Inflammatory macrophage treated with lipopolysaccharide for 4 hours (primary cell): Measurements from ENCODE around the gene RHBDL2.
"Not testable (repeated sequence)": the region's sequence is repeated elsewhere in the genome, so short reads cannot be mapped to it uniquely, and the experiment has no call there.

Experiments
- DNase-seq: peaks from one replicate; pipeline ENCODE4 v3.0.0-alpha.2; 2020

Gene RHBDL2

DNA sequence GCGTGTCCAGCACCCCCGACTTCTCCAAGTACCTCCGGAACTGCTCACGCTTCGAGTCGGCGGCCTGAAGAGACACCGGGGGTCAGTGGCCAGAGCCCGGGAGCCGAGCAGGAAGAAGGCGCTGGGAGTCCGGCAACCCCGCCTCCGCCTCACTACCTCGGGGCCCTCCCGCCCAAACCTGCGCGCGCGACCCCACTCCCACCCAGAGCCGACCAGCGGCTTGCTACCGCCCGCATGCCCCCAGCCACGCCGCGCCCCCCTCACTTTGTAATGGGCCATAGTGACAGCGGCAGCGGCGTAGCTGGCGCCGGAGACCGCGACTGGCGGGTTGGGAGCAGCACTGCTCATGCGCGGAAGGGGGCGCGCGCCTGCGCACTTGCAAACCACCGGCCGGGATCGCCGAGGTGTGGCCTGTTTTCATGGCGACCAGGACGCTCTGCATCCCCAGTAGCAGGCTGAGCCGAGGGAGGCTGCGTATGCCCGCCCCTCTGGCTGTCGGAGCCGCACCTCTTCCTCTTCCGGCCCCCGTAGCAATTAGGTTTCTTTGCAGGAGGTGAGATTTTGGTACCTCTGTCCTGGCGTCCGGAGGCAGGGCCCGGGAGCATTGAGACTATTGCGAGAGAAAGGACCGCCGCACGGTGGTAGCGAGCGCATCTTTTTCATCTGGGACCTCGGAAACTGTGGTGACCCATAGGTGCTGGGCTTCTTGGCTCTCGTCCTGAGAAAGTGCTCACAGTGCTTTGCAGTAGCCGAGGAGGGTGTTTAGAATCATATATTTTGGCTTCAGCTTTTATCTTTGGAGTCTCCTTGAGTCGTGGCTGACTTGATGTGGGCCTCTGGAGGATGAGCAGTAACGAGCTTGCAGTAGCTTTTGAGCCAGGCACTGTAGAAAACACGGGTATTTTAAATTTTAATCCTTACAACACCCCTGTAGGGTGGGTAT is 68.3 kb downstream of the RHBDL2 start, which contains the start of gene MYCBP:
MYCBP (minus strand) TSS at position 322 of the 943 bp plus-strand sequence; CDS start at position 279, 43 bp downstream.
- DNase-seq = peak; percentile 95

DNA sequence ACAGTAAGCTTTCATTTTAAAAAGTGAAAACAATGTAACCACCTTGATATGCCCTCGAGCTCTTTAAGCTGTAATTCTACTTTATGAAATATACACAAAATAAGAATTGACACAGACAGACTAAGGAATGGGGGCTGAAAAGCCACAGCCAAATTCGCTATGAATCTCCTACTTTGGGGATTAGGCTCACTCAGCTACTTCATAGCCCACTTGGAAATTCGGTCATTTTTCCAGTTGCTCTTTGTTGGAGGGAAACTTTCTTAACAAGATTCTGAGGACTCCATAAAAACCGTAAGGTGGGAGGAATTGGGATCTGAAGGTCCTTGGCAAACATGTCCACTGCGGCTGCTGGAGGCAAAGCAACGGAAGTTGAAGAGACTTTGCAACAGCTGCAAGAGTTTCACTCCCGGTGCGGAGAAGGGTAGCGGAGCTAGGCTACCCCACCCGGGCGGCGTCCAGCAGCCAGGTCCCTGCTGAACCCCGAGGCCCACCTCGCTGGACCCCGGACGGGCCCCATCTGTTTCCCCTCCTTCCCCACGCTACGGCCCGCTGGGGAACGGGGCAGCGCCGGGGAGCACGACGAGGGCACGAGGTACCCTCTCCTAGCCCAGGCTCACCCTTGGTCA is 69.1 kb downstream of the RHBDL2 start:
- DNase-seq = peak; percentile 41

DNA sequence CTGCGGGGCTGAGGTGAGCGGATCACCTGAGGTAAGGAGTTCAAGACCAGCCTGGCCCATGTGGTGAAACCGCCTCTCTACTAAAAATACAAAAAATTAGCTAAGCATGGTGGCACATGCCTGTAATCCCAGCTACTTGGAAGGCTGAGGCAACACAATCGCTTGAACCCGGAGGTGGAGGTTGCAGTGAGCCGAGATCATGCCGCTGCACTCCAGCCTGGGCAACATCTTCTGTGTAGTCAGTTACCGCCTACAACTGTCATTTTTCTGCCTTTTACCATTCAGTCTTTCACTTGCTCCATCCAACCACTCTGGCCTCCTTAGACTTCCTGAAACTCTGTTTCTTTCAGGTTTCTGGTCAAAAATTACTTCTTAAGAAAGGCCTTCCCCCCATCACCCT is 70.6 kb downstream of the RHBDL2 start:
- no peak for DNase-seq

GRCh38 chr1:38867208-38867607 is 74.4 kb downstream of the RHBDL2 start:
- DNase-seq = no peak

- no peak for DNase-seq
Measured at GRCh38 chr1:38865112-38865715, 76.4 kb downstream of the RHBDL2 start.

GRCh38 chr1:38860454-38860795 is 81.2 kb downstream of the RHBDL2 start:
- DNase-seq = no peak

DNA sequence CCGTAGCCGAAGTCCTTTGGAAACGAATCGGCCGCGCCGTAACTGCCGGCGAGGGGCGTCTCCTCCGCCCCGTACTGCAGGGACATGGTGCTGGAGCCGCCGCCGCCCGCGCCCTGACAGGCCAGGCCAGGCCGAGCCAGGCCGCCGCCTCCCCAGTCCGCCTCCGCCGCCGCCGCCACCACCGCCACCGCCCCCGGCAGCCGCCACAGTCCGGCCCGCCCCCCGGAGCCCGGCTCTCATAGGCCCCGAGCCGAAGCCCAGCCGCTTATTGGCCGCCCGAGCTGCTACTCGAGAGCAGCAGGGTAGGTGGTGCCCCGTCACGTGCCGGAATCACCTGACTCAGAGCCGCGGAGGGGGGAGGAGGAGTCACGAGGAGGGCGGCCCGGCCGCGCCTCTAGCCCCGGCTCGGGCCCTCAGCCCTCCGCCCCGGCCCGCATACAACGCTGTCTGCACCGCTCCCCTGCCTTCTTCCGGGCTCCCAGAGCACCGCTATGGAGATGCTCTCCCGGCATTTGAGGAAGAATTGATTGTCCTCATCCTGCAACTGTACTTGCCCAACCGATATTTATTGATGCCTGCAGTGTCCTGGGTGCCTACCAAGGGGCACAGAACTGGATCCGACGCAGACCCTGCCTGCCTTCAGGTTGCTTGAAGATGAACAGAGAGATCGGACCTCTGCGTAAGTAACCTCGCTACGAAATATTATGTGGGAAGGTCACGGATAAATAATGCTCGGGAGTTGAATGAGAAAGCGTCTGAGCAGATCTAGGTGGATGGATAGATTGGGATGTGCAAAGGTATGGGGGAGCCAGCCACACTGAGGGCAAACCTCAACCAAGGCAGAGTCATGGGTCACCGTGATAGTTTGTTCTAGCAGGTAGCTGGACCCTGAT is 81.8 kb downstream of the RHBDL2 start, which contains the start of gene RRAGC:
RRAGC (minus strand) TSS at position 212 of the 893 bp plus-strand sequence; CDS start at position 86, 126 bp downstream.
- DNase-seq = peak; percentile 99

- peak; percentile 86 for DNase-seq
Measured at GRCh38 chr1:38858833-38859560, 82.6 kb downstream of the RHBDL2 start.

DNA sequence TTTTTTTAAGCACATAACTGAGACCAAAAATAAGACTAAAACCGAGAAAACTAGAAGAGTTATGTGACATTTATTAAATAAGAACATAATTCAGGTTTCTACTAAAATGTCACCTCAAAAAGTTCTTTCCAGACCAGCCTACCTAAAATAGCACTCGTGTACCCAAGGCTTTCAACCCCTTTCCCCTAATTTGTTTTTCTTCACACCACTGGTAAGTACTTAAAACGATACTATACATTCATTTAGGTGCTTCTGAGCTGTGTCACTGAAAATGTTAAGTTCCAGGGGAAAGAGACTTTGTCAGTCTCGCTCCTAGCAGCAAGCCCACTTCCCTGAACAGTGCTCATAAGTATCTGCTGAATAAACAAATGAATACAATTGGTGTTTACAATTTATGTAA is 88.8 kb downstream of the RHBDL2 start:
- DNase-seq = no peak

- peak; percentile 67 for DNase-seq
Measured at GRCh38 chr1:38848071-38848470, 93.6 kb downstream of the RHBDL2 start.

- DNase-seq = no peak
Measured at GRCh38 chr1:38846210-38846609, 95.4 kb downstream of the RHBDL2 start.

- not testable (repeated sequence) for DNase-seq
Measured at GRCh38 chr1:38845088-38845487, 96.5 kb downstream of the RHBDL2 start.

DNA sequence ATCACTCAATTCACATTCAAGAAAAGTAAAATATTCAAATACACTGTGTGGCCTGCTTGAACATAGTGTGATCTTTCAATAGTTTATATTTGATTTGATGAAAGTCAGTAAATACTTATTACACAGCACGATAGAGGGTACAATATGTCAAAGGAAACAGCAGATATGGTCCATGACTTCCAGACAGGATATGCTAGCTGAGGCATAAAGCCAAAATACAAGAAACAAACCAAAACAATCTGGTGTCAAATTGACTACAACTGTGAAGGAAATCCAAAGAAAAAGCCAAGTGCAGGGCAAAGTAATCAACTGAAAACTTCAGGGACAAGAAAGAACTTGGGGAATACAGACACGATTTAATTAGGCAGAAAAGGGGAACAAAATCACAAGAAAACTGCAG is 101.3 kb downstream of the RHBDL2 start:
- DNase-seq = no peak

- DNase-seq = no peak
Measured at GRCh38 chr1:38839363-38839762, 102.3 kb downstream of the RHBDL2 start.

GRCh38 chr1:38836316-38836715 is 105.3 kb downstream of the RHBDL2 start:
- DNase-seq = not testable (repeated sequence)
